ENCODE results near the gene ZNF184.

Gene ZNF184

DNA sequence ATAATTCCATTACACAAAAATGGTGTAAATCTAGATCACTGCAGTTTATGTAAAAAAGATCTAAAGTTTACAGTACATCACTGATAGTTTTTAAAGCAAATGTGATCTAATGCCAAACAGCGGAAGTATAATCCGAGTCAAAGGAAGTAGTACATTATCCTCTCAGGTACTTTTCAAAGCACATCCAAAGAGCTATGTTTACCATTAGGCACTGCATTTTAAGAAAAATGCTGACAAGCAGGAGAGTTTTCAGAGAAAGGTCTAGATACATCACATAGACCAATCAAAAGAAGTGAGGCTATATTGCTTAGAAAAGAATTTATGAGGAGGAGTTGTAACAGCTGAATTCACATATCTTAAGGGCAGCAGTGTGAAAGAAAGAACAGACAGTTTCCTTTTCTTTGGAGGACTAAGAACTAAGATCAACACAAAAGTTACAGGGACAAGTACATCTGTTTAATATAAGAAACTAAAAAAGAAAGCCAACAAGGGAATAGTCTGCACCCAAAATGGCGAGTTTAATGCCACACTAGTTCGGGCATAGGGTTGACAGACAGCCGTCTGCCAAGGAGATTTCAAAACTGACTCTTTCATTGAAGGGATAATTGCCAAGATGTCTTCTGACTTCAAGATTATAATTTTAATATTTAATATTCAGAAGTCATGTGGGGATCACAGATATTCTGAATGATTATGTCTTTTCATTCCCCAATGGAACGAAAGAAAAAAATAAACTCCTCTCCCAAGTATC, 1.4 kb downstream of the ZNF184 start:
- 0 out of 2 replicates have a peak, but pooled peaks cover 9% of the 10 kb centered on the region for H3K36me3 ChIP-seq (ENCODE audit: insufficient read depth)
- peak overlapping the region; percentile 93; the same call in 1 of the 2 replicates for H2AFZ ChIP-seq (ENCODE audit: low read depth)
- peak overlapping the region; percentile 82 for H3K9ac ChIP-seq
- H3K4me1 ChIP-seq (ENCODE audit: low read depth, poor library complexity, severe bottlenecking), result peaks cover 47% of the 10 kb centered on the region
- peaks cover 27% of the 10 kb centered on the region; the same call in 1 of the 2 replicates for H3K79me2 ChIP-seq (ENCODE audit: insufficient read depth, low read depth)
- no peaks in the 10 kb centered on the region for H4K20me1 ChIP-seq (ENCODE audit: insufficient read depth)
- peak overlapping the region; percentile 71 for H3K4me2 ChIP-seq
- no peak overlapping the region for H3K4me3 ChIP-seq (IDR thresholded peaks at IDR 0.05; ENCODE audit: insufficient read depth, low read depth, low read length)
- TF ChIP-seq CTCF (conservative IDR thresholded peaks at IDR 0.05; ENCODE audit: low read depth, low read length), result no peak
- H3K27me3 ChIP-seq (ENCODE audit: insufficient read depth, low read depth), result no peaks in the 10 kb centered on the region
- peak overlapping the region; percentile 92 for H3K27ac ChIP-seq

- Histone ChIP-seq H3K4me2 (peak overlapping the region; percentile 71; the same call in 1 of the 2 replicates), H3K4me3 (IDR thresholded peaks at IDR 0.05; ENCODE audit: insufficient read depth, low read depth, low read length) (no peak overlapping the region), H4K20me1 (ENCODE audit: insufficient read depth) (no peaks in the 10 kb centered on the region), H2AFZ (ENCODE audit: low read depth) (no peak overlapping the region), H3K27me3 (ENCODE audit: insufficient read depth, low read depth) (no peaks in the 10 kb centered on the region), H3K36me3 (ENCODE audit: insufficient read depth) (0 out of 2 replicates have a peak, but pooled peaks cover 9% of the 10 kb centered on the region), H3K79me2 (ENCODE audit: insufficient read depth, low read depth) (peaks cover 27% of the 10 kb centered on the region; the same call in 1 of the 2 replicates), H3K4me1 (ENCODE audit: low read depth, poor library complexity, severe bottlenecking) (peaks cover 38% of the 10 kb centered on the region), H3K9ac (no peak overlapping the region), H3K27ac (no peak overlapping the region)
- no peak for TF ChIP-seq CTCF (conservative IDR thresholded peaks at IDR 0.05; ENCODE audit: low read depth, low read length)
These were observed 2.9 kb downstream of the ZNF184 start for GRCh38 chr6:27470023-27470422.

GRCh38 chr6:27468334-27468733, 4.6 kb downstream of the ZNF184 start:
- Histone ChIP-seq H3K36me3 (ENCODE audit: insufficient read depth) (0 out of 2 replicates have a peak, but pooled peaks cover 9% of the 10 kb centered on the region), H4K20me1 (ENCODE audit: insufficient read depth) (no peaks in the 10 kb centered on the region), H3K79me2 (ENCODE audit: insufficient read depth, low read depth) (peaks cover 27% of the 10 kb centered on the region; the same call in 1 of the 2 replicates), H3K9ac (no peak overlapping the region), H3K4me3 (IDR thresholded peaks at IDR 0.05; ENCODE audit: insufficient read depth, low read depth, low read length) (no peak overlapping the region), H3K27me3 (ENCODE audit: insufficient read depth, low read depth) (no peaks in the 10 kb centered on the region), H3K4me1 (ENCODE audit: low read depth, poor library complexity, severe bottlenecking) (peaks cover 38% of the 10 kb centered on the region), H3K27ac (no peak overlapping the region), H2AFZ (ENCODE audit: low read depth) (no peak overlapping the region), H3K4me2 (no peak overlapping the region)
- no peak for TF ChIP-seq CTCF (conservative IDR thresholded peaks at IDR 0.05; ENCODE audit: low read depth, low read length)

- no peaks in the 10 kb centered on the region for H3K27me3 ChIP-seq (ENCODE audit: insufficient read depth, low read depth)
- no peaks in the 10 kb centered on the region for H4K20me1 ChIP-seq (ENCODE audit: insufficient read depth)
- H3K9ac ChIP-seq, result no peak overlapping the region
- H2AFZ ChIP-seq (ENCODE audit: low read depth), result no peak overlapping the region
- H3K79me2 ChIP-seq (ENCODE audit: insufficient read depth, low read depth), result no peaks in the 10 kb centered on the region
- H3K4me1 ChIP-seq (ENCODE audit: low read depth, poor library complexity, severe bottlenecking), result no peaks in the 10 kb centered on the region
- peaks cover 20% of the 10 kb centered on the region; the same call in 1 of the 2 replicates for H3K36me3 ChIP-seq (ENCODE audit: insufficient read depth)
- no peak for TF ChIP-seq CTCF (conservative IDR thresholded peaks at IDR 0.05; ENCODE audit: low read depth, low read length)
- no peak overlapping the region for H3K27ac ChIP-seq
- H3K4me2 ChIP-seq, result no peak overlapping the region
- H3K4me3 ChIP-seq (IDR thresholded peaks at IDR 0.05; ENCODE audit: insufficient read depth, low read depth, low read length), result no peak overlapping the region
These were observed 20.4 kb downstream of the ZNF184 start for GRCh38 chr6:27452496-27452897.

Data from KMS-11 (cell line).